Mesenteric fat pad (tissue), 1 donor: Measurements from ENCODE around the gene SOS2. TPM values are rescaled to one million over a fixed set of nuclear protein-coding genes. Genes with fewer than 3 reads are reported as not detected.
"Not testable (repeated sequence)": the region's sequence is repeated elsewhere in the genome, so short reads cannot be mapped to it uniquely, and the experiment has no call there.

Source experiments
- DNase-seq: peaks from one replicate; pipeline ENCODE4 v3.0.0-alpha.2; 2020; ENCODE audit warnings: low spot score
- total RNA-seq: library from RNA; stranded (reverse); fragmentation: NEBNext Ultra II Directional; extraction: Animal tissue kit (Norgen Biotek cat#: 25700); gene quantifications from one replicate; pipeline ENCODE4 v1.2.1, GENCODE V29; 2021
- donor health status: DM: yes; HTN: yes; CAD: no.

SOS2 gene
- total RNA-seq, 1 donor from 2014 or later = 33.0 TPM

DNA sequence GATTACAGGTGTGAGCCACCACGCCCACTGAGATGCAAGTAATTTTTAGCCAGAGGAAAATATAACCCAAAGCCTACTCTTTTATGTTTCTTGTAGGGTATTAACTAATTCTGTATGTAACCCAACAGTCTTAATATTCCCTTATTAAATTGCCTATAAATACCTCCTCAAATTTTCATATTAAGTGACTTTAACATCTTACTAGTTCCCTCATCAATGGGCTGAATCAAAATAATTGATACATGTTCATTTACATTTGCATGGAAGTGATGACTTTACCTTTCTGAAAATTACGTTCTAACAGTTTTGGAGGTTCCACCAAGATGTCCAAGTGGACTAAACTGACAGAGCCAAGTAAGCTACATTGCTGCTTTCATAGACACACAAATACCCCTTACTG lies 3.1 kb downstream of the SOS2 start:
- no peak for DNase-seq

DNA sequence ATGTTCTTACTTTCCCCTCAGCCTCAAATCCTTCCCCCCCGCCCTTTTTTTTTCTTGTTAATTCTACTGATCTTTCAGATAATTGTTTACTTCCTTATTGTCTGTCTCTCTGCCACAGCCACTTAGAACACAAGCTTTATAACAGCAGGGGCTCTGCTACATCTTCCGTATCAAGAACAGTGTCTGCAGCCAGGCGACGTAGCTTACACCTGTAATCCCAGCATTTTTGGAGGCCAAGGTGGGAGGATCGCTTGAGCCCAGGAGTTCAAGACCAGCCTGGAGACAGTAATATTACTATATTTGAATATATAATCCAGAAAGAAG lies 5.4 kb downstream of the SOS2 start:
- no peak for DNase-seq

DNA sequence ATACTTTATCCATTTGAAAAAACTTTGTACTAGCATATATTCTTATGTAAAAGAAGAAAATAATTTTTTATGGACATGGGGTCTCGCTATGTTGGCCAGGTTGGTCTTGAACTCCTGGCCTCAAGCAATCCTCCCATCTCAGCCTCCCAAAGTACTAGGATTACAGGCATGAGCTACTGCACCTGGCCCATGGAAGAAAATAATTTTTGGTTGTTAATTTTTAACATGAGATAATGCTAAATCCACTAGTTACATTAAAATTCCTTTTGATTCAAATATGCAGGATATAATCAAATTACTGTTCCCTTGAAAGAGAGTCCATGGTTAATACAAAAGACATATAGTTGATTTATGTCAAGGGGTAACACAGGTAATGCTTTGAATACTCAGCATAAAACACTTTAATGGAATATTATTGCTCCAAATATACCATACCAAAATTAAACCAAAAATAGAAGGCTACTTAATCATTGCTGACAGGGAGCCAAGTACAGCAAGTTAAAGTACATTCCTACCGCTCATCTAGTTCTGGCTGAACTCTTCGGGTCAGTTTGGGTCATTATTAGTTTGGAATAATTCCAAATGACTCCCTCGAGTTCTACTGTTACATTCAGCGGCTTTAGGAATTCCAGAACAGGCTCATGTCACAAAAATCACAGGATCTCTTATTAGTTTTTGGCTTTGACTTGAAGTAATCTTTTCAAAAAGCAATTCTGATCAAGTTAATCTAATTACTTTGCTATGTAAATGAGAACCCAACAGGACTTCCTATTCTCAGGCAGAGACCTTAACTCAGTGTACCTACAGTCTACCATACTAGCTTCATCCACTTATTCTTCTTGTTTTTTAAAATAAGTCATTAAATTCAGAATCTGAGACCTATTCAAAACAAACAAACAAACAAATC lies 6.1 kb downstream of the SOS2 start:
- no peak for DNase-seq

DNA sequence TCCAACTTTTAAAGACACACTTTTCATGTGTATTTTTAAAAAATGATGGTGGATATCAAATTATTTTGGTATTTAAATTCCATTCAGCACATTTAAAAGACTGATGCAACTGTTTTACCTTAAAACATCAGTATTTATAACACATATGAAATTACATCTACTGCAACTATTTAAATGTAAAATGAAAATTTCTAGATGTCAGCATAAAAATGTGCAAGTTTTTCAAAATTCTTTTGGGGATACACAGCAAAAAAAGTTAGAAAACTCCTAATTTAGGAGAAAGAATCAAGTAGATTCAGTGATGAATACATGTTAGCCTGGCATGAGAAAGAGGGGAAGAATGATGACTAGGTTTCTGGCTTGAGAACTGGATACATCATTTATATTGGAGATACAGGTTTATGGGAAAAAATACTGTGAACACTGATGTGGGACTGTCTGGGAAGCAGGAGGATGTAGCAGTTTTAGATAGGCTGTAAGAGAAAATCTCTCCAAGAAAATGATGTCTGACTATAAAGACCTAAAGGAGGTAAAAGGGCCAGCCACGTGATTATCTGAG lies 9.2 kb downstream of the SOS2 start:
- no peak for DNase-seq

DNA sequence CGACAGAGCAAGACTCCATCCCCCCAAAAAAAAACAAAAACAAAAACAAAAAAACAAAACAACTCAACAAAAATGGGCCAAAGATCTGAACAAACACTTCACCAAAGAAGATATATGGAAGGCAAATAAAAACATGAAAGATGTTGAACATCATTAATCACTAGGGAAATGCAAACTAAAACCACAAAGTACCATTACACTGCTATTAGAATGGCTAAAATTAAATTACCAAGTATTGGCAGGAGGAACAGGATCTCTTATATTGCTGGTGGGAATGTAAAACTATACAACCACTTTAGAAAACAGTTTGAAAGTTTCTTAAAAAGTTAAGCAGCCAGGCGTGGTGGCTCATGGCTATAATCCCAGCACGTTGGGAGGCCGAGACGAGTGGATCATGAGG lies 12.9 kb downstream of the SOS2 start:
- no peak for DNase-seq

DNA sequence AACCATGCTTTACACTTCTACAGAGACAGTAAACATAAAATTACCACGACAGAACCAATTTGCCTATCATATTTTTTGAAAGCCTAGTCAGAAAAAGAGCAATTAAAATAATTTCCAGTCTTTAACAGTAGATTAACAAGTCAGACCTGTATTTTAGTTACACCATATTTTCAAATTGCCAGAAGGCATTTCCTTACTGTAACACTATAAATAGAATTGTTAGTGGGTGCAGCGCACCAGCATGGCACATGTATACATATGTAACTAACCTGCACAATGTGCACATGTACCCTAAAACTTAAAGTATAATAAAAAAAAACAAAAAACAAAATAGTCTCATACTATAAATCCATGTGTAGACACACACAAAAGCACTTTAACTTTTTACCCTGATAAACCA lies 16.0 kb downstream of the SOS2 start:
- no peak for DNase-seq

DNA sequence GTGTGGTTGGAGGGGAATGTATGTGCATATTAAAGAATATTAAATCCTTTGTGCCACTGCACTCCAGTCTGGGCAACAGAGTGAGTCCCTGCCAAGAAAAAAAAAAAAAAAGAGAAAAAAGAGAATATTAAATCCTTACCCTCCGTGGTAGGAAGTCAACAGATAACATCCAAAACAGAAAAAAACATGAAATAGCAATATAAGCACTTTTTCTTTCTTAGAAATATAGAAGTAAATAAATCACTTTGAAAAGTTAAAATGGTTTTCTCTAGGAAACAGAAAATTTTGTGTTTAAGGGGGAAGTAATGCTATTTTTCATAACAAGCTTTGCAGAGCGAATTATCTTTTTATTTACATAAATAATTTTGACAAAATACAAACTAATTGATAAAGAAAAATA lies 17.6 kb downstream of the SOS2 start:
- no peak for DNase-seq

DNA sequence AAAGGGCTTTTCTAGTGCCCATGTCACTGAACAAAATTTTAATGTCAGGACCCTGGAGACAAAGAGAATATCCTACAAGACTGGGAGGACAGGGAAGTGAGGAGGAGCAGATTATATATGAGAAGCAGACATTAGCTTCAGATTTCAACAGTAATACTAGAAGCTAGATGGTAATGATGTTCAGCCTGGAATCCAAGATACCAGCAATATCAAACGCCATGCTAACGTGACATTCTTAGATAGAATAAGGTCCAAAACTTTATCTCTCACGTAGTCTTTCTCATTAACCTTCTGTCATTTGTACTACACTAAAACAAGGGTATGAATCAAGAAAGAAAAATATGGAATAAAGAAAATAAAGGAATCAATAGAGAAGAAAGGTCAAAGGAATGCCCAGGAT lies 18.7 kb downstream of the SOS2 start:
- DNase-seq = no peak

DNA sequence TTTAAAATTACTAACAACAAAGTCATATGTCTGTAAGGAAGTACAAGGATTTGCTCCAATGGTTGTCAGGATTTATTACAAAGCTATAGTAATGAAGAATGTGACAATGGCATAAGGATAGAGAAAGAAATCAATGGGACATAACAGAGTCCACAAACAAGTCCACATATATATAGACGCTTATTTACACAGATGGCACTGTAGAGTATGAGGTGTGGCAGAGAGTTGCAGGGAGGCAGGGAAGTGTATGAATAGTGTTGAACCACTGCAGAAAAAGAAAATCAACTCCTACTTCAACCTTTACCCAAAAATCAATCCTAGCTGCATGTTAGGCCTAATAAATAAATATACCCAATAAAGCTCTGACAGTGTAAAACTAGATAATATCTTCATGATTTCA lies 21.3 kb downstream of the SOS2 start:
- DNase-seq = no peak

DNA sequence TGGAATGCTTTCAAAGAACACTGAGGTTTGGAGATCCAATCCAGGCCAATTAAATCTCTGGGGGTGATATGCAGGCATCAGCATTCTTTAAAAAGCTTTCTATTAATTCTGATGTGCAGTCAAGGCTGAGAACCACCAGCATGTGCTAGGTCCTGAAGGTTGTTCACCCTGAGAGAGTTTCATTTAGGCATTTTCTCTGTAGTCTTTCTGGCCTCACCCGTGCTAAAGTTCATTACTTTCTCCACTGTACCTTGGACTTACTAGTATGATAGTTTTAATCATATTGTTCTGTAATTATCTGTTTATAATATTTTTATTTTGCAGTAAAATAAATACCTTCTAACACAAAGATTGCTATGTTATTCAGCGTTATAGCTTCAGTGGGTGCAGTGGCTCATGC lies 32.9 kb downstream of the SOS2 start:
- DNase-seq = no peak

DNA sequence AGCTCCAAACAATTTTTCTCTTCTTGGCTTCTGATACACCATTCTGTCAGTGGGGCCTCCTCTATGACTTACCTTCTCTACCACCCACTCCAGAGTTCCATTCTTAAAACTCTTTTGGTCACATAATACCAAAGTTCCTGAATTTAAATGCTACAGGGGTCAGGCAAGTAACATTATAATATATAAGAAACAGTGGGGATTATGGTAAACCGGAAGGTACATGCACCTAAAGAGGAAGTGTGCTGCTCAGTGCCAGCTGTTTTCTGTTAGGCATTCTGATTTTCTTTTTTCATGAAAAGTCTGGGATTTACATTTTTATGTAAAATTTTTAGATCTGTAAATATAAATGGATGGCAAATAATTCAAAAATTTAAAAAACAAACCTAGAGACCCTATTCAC lies 39.9 kb downstream of the SOS2 start:
- no peak for DNase-seq

DNA sequence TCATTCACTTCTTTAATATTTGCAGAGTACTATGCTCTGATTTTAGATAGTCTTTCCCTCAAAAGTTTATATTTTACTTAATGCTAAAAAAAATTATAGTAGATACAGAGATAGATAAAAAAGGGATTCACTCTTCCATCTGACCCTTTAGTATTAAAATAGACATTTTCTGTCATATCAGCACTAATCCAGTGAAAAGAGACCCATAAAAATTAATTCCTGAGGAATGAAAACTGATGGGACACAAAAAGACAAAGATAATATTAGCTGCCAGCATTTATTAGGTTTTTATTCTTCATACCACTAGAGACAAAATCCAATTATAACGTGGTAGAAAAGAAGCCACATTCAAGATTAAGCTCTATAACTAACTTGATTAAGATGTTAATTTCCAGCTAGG lies 45.3 kb downstream of the SOS2 start:
- no peak for DNase-seq

DNA sequence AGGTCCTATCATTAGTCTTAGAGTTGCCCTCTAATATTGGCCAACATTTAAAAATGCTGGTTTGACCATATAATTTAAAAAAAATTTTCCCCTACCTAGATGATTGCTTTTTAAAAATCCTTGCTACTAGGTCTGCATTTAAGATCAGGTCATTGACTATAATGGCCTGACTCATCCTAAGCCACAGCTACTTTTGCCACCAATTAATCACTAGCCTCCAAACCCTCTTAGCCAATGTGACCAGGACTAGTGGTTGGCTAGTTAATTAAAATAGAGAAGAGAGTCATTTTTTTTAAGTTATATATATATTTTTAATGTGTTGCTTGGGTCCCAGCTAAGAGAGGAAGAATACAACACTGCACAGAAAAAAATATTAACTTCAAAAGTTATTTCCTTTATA lies 57.5 kb downstream of the SOS2 start:
- no peak for DNase-seq

DNA sequence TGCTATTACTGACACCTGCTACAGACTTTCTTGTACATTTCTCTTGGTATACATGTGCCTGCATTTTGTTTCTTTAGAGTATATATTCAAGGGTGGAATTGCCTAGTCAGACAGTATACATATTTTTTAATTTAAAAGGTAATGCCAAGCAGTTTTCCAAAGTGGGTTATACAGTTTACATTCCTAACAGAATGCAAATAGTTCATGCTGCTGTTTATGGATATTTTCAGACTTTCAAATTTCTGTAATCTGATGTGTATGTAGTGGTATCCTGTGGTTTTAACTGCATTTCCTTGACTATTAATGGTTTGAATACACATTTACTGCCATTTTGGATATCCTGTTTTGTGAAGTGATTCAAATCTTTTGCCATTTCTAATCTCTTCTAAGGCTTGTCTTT lies 59.5 kb downstream of the SOS2 start:
- DNase-seq = no peak

DNA sequence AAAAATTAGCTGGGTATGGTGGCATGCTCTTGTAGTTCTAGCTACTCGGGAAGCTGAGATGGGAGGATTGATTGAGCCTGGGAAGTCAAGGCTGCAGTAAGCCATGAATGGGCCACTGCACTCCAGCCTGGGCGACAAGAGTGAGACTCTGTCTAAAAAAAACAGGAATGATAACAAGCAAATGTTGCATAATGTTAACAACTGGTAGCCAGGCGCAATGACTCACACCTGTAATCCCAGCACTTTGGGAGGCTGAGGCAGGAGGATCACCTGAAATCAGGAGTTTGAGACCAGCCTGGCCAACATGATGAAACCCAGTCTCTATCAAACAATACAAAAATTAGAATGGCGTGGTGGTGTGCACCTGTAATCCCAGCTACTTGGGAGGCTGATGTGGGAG lies 64.0 kb downstream of the SOS2 start:
- not testable (repeated sequence) for DNase-seq

DNA sequence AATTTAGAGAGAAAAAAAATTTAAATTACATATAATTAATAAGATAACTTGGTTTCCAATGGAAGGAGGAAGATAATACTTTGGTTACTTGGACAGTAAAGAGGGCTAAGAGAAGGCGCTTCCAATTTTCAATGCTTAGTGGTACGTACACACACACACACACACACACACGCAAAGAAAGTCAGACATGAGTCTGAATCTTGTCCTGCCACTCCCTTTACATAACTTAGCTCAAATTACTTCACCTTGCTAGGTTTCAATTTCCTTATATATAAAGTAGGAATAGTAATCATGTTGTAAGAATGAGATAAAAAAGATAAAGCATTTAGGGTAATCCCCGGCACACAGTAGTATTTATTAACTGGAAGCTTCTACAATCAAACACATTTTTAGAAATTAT lies 75.3 kb downstream of the SOS2 start:
- DNase-seq = no peak

DNA sequence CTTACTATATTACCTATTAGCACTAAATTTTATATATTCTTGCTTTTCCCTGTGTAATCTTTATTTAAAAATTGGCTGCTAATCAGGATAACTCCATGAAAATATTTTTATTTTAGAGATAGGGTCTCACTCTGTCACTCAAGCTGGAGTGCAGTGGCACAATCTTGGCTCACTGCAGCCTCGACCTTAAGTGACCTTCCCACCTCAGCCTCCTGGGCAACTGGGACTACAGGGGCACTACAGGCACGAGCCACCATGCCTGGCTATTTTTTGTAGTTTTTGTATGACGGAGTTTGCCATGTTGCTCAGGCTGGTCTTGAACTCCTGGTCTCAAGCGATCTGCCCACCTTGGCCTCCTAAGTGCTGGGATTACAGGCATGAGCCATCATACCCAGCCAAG lies 82.6 kb downstream of the SOS2 start:
- DNase-seq = no peak

DNA sequence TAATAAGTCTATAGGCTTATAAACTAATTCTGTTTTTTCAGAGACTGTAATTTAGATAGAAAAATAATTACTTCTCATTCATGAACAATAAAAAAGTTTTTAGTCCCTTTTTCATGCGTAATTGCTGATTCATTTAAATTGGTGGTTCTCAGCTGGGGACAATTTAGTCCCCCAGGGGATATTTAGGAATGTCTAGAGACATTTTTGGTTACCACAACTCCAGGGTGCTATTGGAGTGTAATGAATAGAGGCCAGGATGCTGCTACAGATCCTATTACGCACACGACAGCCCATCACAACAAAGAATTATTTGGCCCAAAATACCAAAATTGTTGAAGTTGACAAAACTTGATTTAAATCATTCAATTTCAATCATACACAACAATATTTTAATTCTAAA lies 92.2 kb downstream of the SOS2 start:
- DNase-seq = no peak

DNA sequence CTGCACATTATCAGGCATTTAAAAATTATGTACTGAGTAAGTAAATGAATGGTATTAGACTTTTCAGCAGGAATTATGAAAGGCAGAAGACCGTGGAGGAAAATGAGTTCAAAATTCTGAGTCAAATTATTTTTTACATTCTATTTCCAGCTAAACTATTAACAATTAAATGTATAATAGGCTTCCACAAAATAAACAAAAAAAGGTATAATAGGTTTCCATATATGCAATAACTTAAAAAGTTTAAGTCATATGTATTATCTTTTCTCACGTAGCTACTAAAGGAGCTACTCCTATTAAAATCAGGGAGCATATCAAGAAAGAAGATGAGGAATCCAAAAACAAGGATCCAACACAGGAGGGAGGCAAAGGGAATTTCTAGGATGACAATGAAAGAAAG lies 103.6 kb downstream of the SOS2 start:
- no peak for DNase-seq

DNA sequence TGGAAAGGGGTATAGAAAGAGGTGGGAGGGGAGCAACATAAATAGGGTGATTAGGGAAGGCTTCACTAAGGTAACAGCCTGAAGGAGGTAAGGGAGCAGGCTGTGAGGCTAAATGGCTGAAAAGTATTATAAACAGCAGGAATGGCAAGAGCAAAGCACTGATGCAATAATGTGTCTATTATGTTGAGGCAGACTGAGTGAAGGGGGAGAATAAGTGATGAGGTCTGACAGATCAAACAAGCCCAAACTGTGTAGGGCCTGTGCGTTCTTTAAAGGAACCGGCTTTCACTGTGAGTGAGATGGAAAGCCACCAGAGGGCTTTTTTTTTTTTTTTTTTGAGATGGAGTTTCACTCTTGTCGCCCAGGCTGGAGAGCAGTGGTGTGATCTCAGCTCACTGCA lies 108.3 kb downstream of the SOS2 start:
- no peak for DNase-seq

DNA sequence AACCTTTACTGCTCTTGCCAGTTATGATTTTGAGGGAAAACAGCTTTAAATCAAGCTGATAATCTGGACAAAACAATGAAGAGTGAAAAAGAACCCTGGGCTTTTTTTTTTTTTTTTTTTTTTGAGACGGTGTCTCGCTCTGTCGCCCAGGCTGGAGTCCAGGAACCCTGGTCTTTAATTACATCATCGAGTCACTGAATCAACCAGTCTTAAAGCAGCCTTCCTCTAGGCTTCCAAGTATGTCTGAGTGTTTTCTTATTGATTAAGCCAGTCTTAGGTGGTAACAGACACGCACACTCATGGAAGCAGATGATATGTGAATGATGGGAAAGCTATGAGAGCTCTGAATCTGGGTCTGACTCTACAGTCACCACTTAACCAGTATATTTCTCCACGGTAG lies 109.1 kb downstream of the SOS2 start:
- no peak for DNase-seq

DNA sequence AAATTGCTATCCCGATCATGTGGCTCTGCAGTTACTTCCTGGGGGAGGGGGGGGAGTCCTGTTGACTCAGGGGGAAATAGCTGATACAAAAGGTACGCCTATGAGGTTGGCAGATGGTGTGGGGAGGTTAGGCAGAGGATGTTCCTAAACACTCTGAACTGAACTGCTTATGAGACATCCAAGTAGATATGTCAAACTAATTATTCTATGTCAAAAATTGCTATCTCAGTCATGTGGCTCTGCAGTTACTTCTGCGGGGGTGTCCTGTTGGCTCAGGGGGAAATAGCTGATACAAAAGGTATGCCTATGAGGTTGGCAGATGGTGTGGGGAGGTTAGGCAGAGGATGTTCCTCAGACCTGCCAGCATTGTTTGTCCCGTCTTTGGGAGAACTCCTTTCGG lies 109.9 kb downstream of the SOS2 start:
- no peak for DNase-seq

DNA sequence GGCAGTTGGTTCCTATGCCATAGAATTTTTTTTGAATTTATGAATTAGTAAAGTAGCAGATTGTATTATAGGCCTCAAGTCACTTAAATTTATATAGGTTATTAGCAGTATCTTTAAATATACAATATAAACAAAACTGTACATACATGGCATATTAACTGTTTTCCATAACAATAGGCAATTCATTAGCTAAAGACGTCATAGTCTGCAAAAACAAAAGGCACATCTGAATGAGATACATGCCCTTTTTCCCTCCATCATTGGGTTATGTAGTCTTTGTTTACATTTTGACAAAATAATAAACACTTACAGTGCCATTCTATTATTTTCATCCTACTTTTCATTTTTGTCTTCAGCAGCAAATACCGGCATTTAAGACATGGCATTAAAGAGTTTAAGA lies 113.9 kb downstream of the SOS2 start:
- no peak for DNase-seq
